Gastroesophageal sphincter (tissue), 3 donors: ENCODE measurements around the gene SLAMF7.

Experiments
- CTCF ChIP-seq, 4 experiments: fragments of 200-600 bp in 2 of 4; fragments of 450-650 bp in 2 of 4; sonication (generic) in 1 of 4; IDR thresholded peaks; one replicate each; pipeline ENCODE4 v1.5.1; 2017 to 2019; ENCODE audit warnings: antibody characterized with exemption in 4 of 4, mild to moderate bottlenecking in 2 of 4, moderate library complexity in 2 of 4
- EP300 ChIP-seq: sonication (generic); formaldehyde crosslinking; IDR thresholded peaks from one replicate; pipeline ENCODE4 v1.6.1; 2017; ENCODE audit warnings: antibody characterized with exemption, mild to moderate bottlenecking
- POLR2A ChIP-seq, 2 donors: fragments of 450-650 bp; IDR thresholded peaks; one replicate each; pipeline ENCODE4 v1.6.1; 2017; ENCODE audit warnings: antibody characterized with exemption in 2 of 2, mild to moderate bottlenecking in 2 of 2, moderate library complexity in 1 of 2
- POLR2AphosphoS5 ChIP-seq: sonication (generic); formaldehyde crosslinking; IDR thresholded peaks from one replicate; pipeline ENCODE4 v1.6.1; 2017; ENCODE audit warnings: antibody characterized with exemption

GRCh38 chr1:160774886-160775719 lies 36.1 kb downstream of the SLAMF7 start:
- TF ChIP-seq POLR2A (IDR thresholded peaks at IDR 0.05): no peak
- no peak for TF ChIP-seq CTCF (IDR thresholded peaks at IDR 0.05)
- no peak for TF ChIP-seq POLR2AphosphoS5
- TF ChIP-seq EP300: no peak
